ENCODE results near the gene ELN. TPM values are rescaled to one million over a fixed set of nuclear protein-coding genes. Genes with fewer than 3 reads are reported as not detected.

The ELN gene
- total and polyA plus RNA-seq, 2 of the 4 experiments (the other 2 are of a cell fraction), result 2.2 to 14.3 TPM

DNA sequence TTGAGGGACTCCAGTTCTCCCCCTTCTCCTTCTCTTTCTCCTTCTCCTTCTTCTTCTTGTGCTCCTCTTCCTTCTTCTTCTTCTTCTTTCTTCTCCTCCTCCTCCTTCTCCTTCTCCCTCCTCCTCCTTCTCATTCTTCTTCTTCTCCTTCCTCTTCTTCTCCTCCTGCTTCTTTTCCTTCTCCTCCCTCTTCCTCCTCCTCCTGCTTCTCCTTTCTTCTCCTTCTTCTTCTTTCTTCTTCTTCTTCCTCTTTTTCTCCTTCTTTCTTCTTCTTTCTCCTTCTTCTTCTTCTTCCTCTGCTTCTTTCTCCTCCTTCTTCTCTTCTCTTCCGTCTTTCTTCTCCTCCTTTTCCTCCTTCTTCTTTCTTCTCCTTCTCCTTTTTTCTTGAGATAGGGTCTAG is 30.0 kb downstream of the ELN start:
- dilution Hi-C loops (cut with HindIII; ENCODE audit: low sequenced_read_pairs, unreplicated experiment), result no loop called here
- POLR2A ChIA-PET (ENCODE audit: unreplicated experiment), result no interaction called here

More for the DNA sequence above, 30.0 kb downstream of the ELN start:
- H3K79me1 ChIP-seq (ENCODE audit: low read depth in 1 of 2, low read length in 2 of 2), result no peaks in the 10 kb centered on the region
- H2AK5ac ChIP-seq (ENCODE audit: low read depth, low read length), result no peak overlapping the region
- no peak overlapping the region for H2AK9ac ChIP-seq (replicated peaks; ENCODE audit: low read depth, low read length, poor library complexity)
- no peak overlapping the region for H3K27ac ChIP-seq (ENCODE audit: insufficient read depth, low read length)
- H4K5ac ChIP-seq (ENCODE audit: low read depth, low read length), result no peak overlapping the region
- H3K27me3 ChIP-seq (ENCODE audit: control insufficient read depth, insufficient read depth, low read length), result no peaks in the 10 kb centered on the region; the same call in 1 of the 2 replicates
- peaks cover 4% of the 10 kb centered on the region for H3K4me1 ChIP-seq (ENCODE audit: control insufficient read depth, insufficient read depth, low read length)
- no TSS peak for BruUV-seq (replicated peaks)
- DNase-seq (no peak), ATAC-seq (ENCODE audit: low read depth) (no peak)
- no peak overlapping the region for H2BK15ac ChIP-seq (ENCODE audit: low read depth, low read length)
- no peak overlapping the region for H2BK120ac ChIP-seq (ENCODE audit: low read depth, low read length)
- H3K14ac ChIP-seq (replicated peaks; ENCODE audit: low read depth, low read length), result no peak overlapping the region
- CTCF ChIA-PET, result no interaction called here
- no peak overlapping the region for H3K18ac ChIP-seq (ENCODE audit: low read depth, low read length)
- intact Hi-C loops (cut with micrococcal nuclease), result no loop called here
- H2BK20ac ChIP-seq (ENCODE audit: low read depth, low read length), result no peak overlapping the region
- TF ChIP-seq SMC3 (IDR thresholded peaks at IDR 0.05; ENCODE audit: low read depth, low read length), result no peak
- H3K9me3 ChIP-seq (ENCODE audit: control insufficient read depth, insufficient read depth, low read length), result no peaks in the 10 kb centered on the region
- H3K4me2 ChIP-seq (ENCODE audit: low read depth, low read length), result no peak overlapping the region
- H4K20me1 ChIP-seq (ENCODE audit: insufficient read depth, low read length), result no peaks in the 10 kb centered on the region
- in situ Hi-C loops (cut with MboI; ENCODE audit: low sequenced_read_pairs), result no loop called here
- 100% methylated on average over 1 of the region's 1 CpG; no CpG with 5 or more reads in 1 of the 2 experiments for WGBS, 2 experiments (ENCODE audit: extremely low coverage in 2 of 2, insufficient read length in 1 of 2)
- no peak overlapping the region for H3K9ac ChIP-seq (ENCODE audit: low read depth, low read length)
- H4K91ac ChIP-seq (ENCODE audit: insufficient read depth, low read depth, low read length), result no peak overlapping the region
- H3K36me3 ChIP-seq (ENCODE audit: control insufficient read depth, insufficient read depth, low read length), result no peaks in the 10 kb centered on the region
- no peak overlapping the region for H4K8ac ChIP-seq (ENCODE audit: low read depth in 2 of 2, low read length in 2 of 2)
- H2AFZ ChIP-seq (replicated peaks; ENCODE audit: low read length, poor library complexity), result no peak overlapping the region
- no peak overlapping the region for H3K4ac ChIP-seq (ENCODE audit: low read depth, low read length)
- H3K9me1 ChIP-seq (ENCODE audit: insufficient read depth, low read length), result no peaks in the 10 kb centered on the region; the same call in 1 of the 2 replicates
- H2BK5ac ChIP-seq (ENCODE audit: low read depth, low read length, poor library complexity, severe bottlenecking), result no peak overlapping the region
- no peak overlapping the region for H3K4me3 ChIP-seq (ENCODE audit: insufficient read depth, low read depth, low read length)
- H3K23ac ChIP-seq (ENCODE audit: low read depth, low read length), result no peak overlapping the region
- no peak overlapping the region for H3K56ac ChIP-seq (ENCODE audit: extremely low read depth, insufficient read depth, low read length)

Data from IMR-90 (cell line).